Mucosa of descending colon (tissue), 3 donors: Measurements from ENCODE around the gene C5orf22. TPM values are rescaled to one million over a fixed set of nuclear protein-coding genes. Genes with fewer than 3 reads are reported as not detected.

Source experiments
- ATAC-seq: fragments of 200-7000 bp; cut with Tn5 transposase; one replicate; pipeline ENCODE4 v1.9.1; 2020; ENCODE audit warnings: mild to moderate bottlenecking, moderate library complexity
- DNase-seq, 3 donors: peaks; one replicate each; pipeline ENCODE4 v3.0.0-alpha.2; 2020
- H3K36me3 ChIP-seq: fragments of 200-600 bp; one replicate; pipeline ENCODE4 v1.8.0; 2021; ENCODE audit warnings: low read depth, mild to moderate bottlenecking
- H3K4me1 ChIP-seq: fragments of 200-600 bp; one replicate; pipeline ENCODE4 v1.8.0; 2021; ENCODE audit warnings: low read depth, mild to moderate bottlenecking
- H3K4me3 ChIP-seq: fragments of 200-600 bp; one replicate; pipeline ENCODE4 v1.8.0; 2021; ENCODE audit warnings: mild to moderate bottlenecking
- H3K9me3 ChIP-seq: fragments of 200-600 bp; one replicate; pipeline ENCODE4 v1.8.0; 2021; ENCODE audit warnings: mild to moderate bottlenecking
- CTCF ChIP-seq: fragments of 200-600 bp; IDR thresholded peaks from one replicate; pipeline ENCODE4 v1.8.0; 2022; ENCODE audit warnings: antibody characterized with exemption, mild to moderate bottlenecking
- intact Hi-C, 2 donors: fragments of 100-400 bp; cut with DNase I in 1 of 2; cut with micrococcal nuclease in 1 of 2; formaldehyde crosslinking; loops; one replicate each; pipeline versions ENCODE4 v1.11.0 to v1.11.1; 2022; cut with DNase I, micrococcal nuclease
- total RNA-seq, 3 donors: library from RNA; stranded (reverse); fragmentation: NEBNext Ultra II Directional in 2 of 3; extraction: Animal tissue kit (Norgen Biotek cat#: 25700) in 2 of 3; gene quantifications; one replicate each; pipeline versions ENCODE4 v1.2.1 to v1.2.4, GENCODE V29; 2021 to 2023
- donor health status: DM: no; HTN: no; CAD: no; lungs with moderate emphysema.
- donor health status: DM: no; HTN: no; CAD: no.
- donor health status: DM: no; HTN: yes; CAD: no.

C5orf22 gene
- total RNA-seq, 3 donors from 2014 or later: 24.0 to 26.7 (median 24.6) TPM

GRCh38 chr5:31568302-31568835 lies 36.3 kb downstream of the C5orf22 start:
- no peak for TF ChIP-seq CTCF
- intact Hi-C loops: no loop called here
- Histone ChIP-seq H3K9me3 (peaks cover 4% of the 10 kb centered on the region), H3K36me3 (no peaks in the 10 kb centered on the region), H3K4me1 (no peaks in the 10 kb centered on the region), H3K4me3 (no peak overlapping the region)
- ATAC-seq (no peak), DNase-seq (no peak)

GRCh38 chr5:31569068-31569467 lies 37.0 kb downstream of the C5orf22 start:
- no peak for TF ChIP-seq CTCF
- DNase-seq (no peak), ATAC-seq (no peak)
- Histone ChIP-seq H3K4me1 (no peaks in the 10 kb centered on the region), H3K36me3 (no peaks in the 10 kb centered on the region), H3K9me3 (peaks cover 4% of the 10 kb centered on the region), H3K4me3 (no peak overlapping the region)
- intact Hi-C loops: no loop called here

DNA sequence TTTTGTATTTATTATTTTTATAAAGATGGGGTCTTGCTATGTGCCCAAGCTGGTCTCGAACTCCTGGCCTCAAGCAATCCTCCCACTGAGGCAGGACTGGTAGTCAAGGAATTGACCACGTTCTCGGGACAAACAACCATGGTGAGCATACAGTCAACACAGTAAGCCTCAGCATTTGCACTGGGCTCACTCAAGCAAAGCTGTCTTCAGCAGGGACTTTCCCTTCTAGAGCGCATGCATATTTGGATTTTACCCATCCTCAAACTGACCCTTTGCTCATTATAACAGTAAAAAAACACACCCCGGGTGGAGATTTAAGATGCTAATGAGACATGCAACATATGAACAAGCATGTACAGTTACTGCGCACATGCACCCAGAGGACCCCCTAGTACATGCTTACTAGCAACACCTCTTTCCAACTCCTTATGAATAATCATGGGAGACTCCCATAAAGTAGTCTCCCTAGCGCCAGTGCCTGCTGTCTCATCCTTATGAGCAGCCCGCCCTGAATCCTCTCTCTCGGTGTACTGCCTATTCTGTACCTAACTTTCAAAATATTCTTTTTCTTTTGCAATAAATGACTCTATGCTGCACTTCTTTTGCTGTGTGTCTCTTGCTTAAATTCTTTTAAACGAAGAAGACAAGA lies 41.5 kb downstream of the C5orf22 start:
- Histone ChIP-seq H3K4me3 (no peak overlapping the region), H3K4me1 (no peaks in the 10 kb centered on the region), H3K9me3 (no peaks in the 10 kb centered on the region), H3K36me3 (no peaks in the 10 kb centered on the region)
- intact Hi-C loops: no loop called here
- no peak for TF ChIP-seq CTCF
- ATAC-seq (no peak), DNase-seq (no peak)

DNA sequence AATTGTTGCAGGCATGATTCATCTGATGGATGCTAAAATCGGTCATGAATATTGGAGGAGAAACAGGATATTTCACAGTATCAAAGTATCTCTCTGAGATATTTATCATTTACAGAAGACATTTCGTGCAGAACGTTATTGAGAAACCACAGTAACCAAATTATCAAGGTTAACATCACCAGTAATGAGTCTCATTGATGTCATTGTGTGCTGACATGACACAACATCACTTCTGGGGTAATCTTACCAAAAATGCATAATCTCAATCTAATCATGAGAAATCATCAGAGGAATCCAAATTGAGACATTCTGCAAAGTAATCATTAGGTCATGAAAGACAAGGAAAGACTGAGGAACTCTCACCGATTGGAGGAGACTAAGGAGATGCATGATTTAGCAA lies 42.7 kb downstream of the C5orf22 start:
- TF ChIP-seq CTCF: no peak
- H3K36me3 ChIP-seq: no peaks in the 10 kb centered on the region
- ATAC-seq: no peak
- intact Hi-C loops: no loop called here
- no peaks in the 10 kb centered on the region for H3K9me3 ChIP-seq
- no peak overlapping the region for H3K4me3 ChIP-seq
- no peaks in the 10 kb centered on the region for H3K4me1 ChIP-seq
- no peak for DNase-seq

DNA sequence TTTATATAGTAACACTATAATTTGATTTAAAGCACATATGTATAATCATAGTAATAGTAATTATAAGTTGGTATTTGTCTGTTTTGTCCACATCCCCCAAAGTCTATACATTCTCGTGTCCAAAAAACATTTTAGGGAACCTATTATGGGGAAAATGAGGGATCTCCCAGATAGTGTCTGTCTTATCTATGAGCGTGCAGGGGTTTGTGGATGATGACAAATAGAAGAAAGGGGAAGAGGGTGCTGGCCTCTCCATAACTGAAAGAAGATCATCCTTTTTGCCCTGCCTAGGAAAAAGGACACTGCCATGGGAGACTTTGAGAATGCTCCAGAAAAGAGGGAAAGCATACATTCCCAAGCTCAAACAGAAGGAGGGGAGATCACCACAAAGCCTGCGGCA lies 45.3 kb downstream of the C5orf22 start:
- no peak for DNase-seq
- TF ChIP-seq CTCF: no peak
- no peaks in the 10 kb centered on the region for H3K36me3 ChIP-seq
- intact Hi-C loops: no loop called here
- no peaks in the 10 kb centered on the region for H3K9me3 ChIP-seq
- no peak for ATAC-seq
- no peak overlapping the region for H3K4me3 ChIP-seq
- no peaks in the 10 kb centered on the region for H3K4me1 ChIP-seq
